Measurements from ENCODE around the gene PPFIA1. TPM values are rescaled to one million over a fixed set of nuclear protein-coding genes. Genes with fewer than 3 reads are reported as not detected.

The PPFIA1 gene
- total RNA-seq, 4 donors from 2014 or later: 34.9 to 141 (median 69.7) TPM

DNA sequence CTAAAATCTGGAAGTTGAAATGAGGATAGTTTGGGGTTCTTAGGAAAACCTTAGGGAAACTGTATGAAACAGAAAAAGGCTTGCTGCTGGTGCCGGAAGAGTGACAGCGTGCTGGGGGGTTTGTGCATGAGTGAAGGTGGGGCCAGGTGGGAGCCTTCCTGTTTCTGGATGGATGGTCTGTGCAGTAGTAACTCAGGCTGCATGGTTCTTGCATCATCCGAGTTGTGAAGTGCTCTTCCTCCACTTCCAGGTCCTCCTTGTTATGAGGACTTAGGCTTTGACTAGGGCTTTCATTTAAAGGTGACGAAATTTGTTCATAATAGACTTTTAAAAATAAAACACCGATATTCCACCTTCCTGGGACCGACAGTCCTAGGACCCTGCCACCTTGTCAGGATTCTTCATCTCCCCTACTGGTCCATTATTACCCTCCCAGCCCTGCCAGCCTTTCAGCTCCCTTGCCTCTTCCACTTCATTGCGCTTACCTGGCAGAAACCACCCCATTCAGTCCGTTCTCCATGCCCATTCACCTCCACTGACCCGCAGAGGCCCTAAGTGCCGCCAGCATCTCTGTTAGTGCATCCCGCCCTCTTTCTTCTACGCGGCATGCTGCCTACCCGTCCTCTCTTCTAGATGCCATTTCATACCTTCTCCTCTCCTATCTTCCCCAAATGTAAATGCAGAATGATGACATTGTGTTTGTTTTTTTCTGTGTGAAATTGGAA, 47.3 kb downstream of the PPFIA1 start:
- no peak for DNase-seq (ENCODE audit: low spot score in 2 of 2)
- H3K9me3 ChIP-seq: no peaks in the 10 kb centered on the region
- H3K4me3 ChIP-seq: no peak overlapping the region
- no peak overlapping the region for H3K27ac ChIP-seq
- TF ChIP-seq POLR2A (IDR thresholded peaks at IDR 0.05) (no peak), EP300 (IDR thresholded peaks at IDR 0.05) (no peak), POLR2AphosphoS5 (IDR thresholded peaks at IDR 0.05) (no peak)
- TF ChIP-seq, protein P1, sequence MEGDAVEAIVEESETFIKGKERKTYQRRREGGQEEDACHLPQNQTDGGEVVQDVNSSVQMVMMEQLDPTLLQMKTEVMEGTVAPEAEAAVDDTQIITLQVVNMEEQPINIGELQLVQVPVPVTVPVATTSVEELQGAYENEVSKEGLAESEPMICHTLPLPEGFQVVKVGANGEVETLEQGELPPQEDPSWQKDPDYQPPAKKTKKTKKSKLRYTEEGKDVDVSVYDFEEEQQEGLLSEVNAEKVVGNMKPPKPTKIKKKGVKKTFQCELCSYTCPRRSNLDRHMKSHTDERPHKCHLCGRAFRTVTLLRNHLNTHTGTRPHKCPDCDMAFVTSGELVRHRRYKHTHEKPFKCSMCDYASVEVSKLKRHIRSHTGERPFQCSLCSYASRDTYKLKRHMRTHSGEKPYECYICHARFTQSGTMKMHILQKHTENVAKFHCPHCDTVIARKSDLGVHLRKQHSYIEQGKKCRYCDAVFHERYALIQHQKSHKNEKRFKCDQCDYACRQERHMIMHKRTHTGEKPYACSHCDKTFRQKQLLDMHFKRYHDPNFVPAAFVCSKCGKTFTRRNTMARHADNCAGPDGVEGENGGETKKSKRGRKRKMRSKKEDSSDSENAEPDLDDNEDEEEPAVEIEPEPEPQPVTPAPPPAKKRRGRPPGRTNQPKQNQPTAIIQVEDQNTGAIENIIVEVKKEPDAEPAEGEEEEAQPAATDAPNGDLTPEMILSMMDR (IDR thresholded peaks at IDR 0.05): no peak
- WGBS: 96% methylated on average over 14 of the region's 14 CpGs
- no peaks in the 10 kb centered on the region for H3K27me3 ChIP-seq
- no peaks in the 10 kb centered on the region for H3K4me1 ChIP-seq
- H3K36me3 ChIP-seq: peaks cover 21% of the 10 kb centered on the region

DNA sequence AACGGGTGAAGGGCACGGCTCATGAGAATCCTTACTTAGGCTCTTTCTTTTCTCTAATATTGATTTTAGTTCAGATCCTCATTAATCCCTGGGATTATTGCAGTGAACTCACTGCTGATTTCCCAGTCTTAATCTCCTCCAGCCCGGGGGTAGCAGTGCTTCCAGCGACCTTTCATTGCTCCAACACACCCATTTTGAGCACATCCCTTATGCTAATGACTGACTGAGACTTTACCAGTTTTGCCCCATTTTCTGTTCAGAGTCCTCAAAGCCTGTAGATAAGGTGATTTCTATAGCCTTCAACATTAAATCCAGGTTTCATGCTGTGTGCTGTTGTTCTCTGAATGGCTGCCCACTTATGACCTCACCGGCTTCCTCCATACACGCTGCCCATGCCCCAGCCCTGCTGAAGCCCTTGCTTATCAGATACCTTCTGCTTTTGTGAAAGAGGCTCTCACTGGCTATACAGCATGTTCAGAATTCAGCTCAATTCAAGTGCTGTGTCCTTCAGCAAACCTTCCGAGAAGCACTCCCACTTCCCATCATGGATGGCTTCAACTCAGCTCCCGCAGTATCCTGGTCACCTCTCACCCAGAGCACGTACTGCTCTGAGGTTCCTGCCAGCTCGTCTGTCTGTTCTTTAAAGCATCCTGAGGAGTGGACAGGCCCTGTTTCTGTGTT, 49.0 kb downstream of the PPFIA1 start:
- Histone ChIP-seq H3K27me3 (no peaks in the 10 kb centered on the region), H3K4me1 (no peaks in the 10 kb centered on the region), H3K9me3 (no peaks in the 10 kb centered on the region), H3K27ac (no peak overlapping the region), H3K4me3 (no peak overlapping the region), H3K36me3 (peaks cover 21% of the 10 kb centered on the region)
- DNase-seq (ENCODE audit: low spot score in 2 of 2): no peak
- 89% methylated on average over 10 of the region's 10 CpGs for WGBS
- TF ChIP-seq, protein P1 (IDR thresholded peaks at IDR 0.05): no peak
- TF ChIP-seq EP300 (IDR thresholded peaks at IDR 0.05) (no peak), POLR2AphosphoS5 (IDR thresholded peaks at IDR 0.05) (no peak), POLR2A (IDR thresholded peaks at IDR 0.05) (no peak)

DNA sequence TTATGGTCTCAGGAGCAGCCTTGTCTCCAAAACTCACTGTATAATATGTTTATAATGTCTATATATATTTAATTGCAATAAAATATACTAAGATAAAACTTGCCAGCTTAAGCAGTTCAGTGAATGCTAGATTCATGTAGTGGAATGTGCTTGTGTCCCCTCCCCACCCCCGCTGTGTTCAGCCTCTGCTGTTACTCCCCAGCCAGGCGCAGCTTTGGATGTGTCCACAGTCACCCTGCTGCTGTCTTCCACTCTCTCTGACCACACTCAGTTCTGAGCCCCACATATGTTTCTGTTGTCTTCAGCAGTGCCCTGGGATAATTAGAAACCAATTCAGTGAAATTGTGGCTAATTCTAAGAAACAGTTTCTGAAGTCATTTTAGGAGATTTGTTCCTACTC, 52.2 kb downstream of the PPFIA1 start:
- Histone ChIP-seq H3K4me3 (no peak overlapping the region), H3K9me3 (no peaks in the 10 kb centered on the region), H3K27me3 (no peaks in the 10 kb centered on the region), H3K27ac (no peak overlapping the region), H3K4me1 (peaks cover 12% of the 10 kb centered on the region), H3K36me3 (peaks cover 37% of the 10 kb centered on the region)
- WGBS: 93% methylated on average over 2 of the region's 2 CpGs
- DNase-seq (ENCODE audit: low spot score in 2 of 2): no peak
- no peak for TF ChIP-seq POLR2AphosphoS5 (IDR thresholded peaks at IDR 0.05)
- TF ChIP-seq, protein P1 (IDR thresholded peaks at IDR 0.05): no peak
- no peak for TF ChIP-seq EP300 (IDR thresholded peaks at IDR 0.05)
- TF ChIP-seq POLR2A (IDR thresholded peaks at IDR 0.05): no peak

DNA sequence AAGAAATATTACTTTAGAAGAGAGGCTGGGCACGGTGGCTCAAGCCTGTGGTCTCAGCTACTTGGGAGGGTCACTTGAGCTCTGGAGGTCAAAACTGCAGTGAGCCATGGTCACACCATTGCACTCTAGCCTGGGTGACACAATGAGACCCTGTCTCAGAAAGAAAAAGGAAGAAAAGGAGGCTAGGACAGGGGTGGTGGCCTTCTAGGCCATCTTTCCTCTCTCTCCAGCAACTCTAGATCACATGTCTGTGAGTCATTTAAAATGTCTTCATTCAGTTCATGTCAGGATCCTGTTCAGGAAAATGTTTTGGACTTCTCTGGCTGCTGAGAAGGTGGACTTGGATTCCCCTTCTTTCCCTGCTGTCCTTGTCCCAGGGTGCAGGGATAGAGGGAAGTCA, 53.3 kb downstream of the PPFIA1 start:
- peaks cover 38% of the 10 kb centered on the region for H3K36me3 ChIP-seq
- peaks cover 12% of the 10 kb centered on the region for H3K4me1 ChIP-seq
- no peak overlapping the region for H3K4me3 ChIP-seq
- no peaks in the 10 kb centered on the region for H3K9me3 ChIP-seq
- 80% methylated on average over 1 of the region's 1 CpG for WGBS
- TF ChIP-seq, protein P1 (IDR thresholded peaks at IDR 0.05): no peak
- no peak for TF ChIP-seq EP300 (IDR thresholded peaks at IDR 0.05)
- no peak for TF ChIP-seq POLR2A (IDR thresholded peaks at IDR 0.05)
- no peak for TF ChIP-seq POLR2AphosphoS5 (IDR thresholded peaks at IDR 0.05)
- H3K27me3 ChIP-seq: no peaks in the 10 kb centered on the region
- no peak overlapping the region for H3K27ac ChIP-seq
- no peak for DNase-seq (ENCODE audit: low spot score in 2 of 2)

DNA sequence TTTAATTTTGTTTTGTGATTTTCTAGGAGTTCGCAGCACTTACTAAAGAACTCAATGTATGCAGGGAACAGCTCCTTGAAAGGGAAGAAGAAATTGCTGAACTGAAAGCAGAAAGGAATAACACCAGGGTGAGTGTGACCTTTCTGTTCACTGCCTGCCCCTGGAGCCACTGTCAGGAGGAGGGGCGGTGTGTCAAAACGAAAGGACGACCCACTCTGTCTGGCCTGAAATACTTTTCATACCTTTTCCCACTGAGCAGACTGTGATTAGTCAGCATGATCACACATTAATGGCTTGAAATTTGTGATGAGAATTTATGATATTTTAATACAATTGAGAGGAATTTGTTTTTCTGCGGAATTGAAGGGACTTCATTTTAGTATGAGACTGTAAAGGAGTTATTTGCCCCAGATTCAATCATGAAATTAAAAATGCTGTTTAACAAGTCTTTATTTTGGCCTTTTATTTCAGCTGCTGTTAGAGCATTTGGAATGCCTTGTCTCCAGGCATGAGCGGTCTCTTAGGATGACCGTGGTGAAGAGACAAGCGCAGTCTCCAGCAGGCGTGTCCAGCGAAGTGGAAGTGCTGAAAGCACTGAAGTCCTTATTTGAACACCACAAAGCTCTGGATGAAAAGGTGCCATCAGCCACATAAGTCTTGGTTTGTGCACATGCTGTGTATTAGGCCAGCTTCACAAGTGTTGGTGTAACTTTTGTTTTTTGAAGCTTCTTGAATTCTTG, 54.1 kb downstream of the PPFIA1 start:
- no peaks in the 10 kb centered on the region for H3K9me3 ChIP-seq
- TF ChIP-seq POLR2A (IDR thresholded peaks at IDR 0.05) (no peak), POLR2AphosphoS5 (IDR thresholded peaks at IDR 0.05) (no peak), EP300 (IDR thresholded peaks at IDR 0.05) (no peak)
- TF ChIP-seq, protein P1 (IDR thresholded peaks at IDR 0.05): no peak
- H3K36me3 ChIP-seq: peaks cover 41% of the 10 kb centered on the region
- 90% methylated on average over 10 of the region's 10 CpGs for WGBS
- H3K27ac ChIP-seq: no peak overlapping the region
- H3K4me1 ChIP-seq: peaks cover 12% of the 10 kb centered on the region
- no peak overlapping the region for H3K4me3 ChIP-seq
- no peaks in the 10 kb centered on the region for H3K27me3 ChIP-seq
- DNase-seq (ENCODE audit: low spot score in 2 of 2): no peak
